Activated B cell treated with CpG ODN at 0.5 μM for 24 hours (primary cell): ENCODE measurements around the gene ANKRD27. TPM values are rescaled to one million over a fixed set of nuclear protein-coding genes. Genes with fewer than 3 reads are reported as not detected.

Experiments used
- ATAC-seq: fragments of 200-7000 bp; cut with Tn5 transposase; one replicate; pipeline ENCODE4 v1.10.0; 2021; ENCODE audit warnings: low read depth, mild to moderate bottlenecking, moderate library complexity
- CTCF ChIA-PET: fragments of 350-600 bp; sonication (Branson Sonifier 250); formaldehyde crosslinking; loops from one replicate; lab custom pipeline; 2021; ENCODE audit warnings: antibody characterized with exemption; lab: Charles Lee
- POLR2A ChIA-PET: fragments of 350-600 bp; sonication (Branson Sonifier 250); formaldehyde crosslinking; loops from one replicate; lab custom pipeline; 2021; ENCODE audit warnings: antibody characterized with exemption; lab: Charles Lee
- DNase-seq: peaks from one replicate; pipeline ENCODE4 v3.0.0; 2022
- H3K27ac Mint-ChIP-seq: one replicate; pipeline ENCODE4 v1.8.0; 2020; ENCODE audit warnings: mixed read lengths
- H3K27me3 Mint-ChIP-seq: one replicate; pipeline ENCODE4 v1.8.0; 2021; ENCODE audit warnings: mixed read lengths
- H3K36me3 Mint-ChIP-seq: one replicate; pipeline ENCODE4 v1.8.0; 2021; ENCODE audit warnings: low read depth, mixed read lengths
- H3K4me1 Mint-ChIP-seq: one replicate; pipeline ENCODE4 v1.8.0; 2021; ENCODE audit warnings: mixed read lengths
- H3K4me3 Mint-ChIP-seq: one replicate; pipeline ENCODE4 v1.8.0; 2020; ENCODE audit warnings: mild to moderate bottlenecking, mixed read lengths
- H3K9me3 Mint-ChIP-seq: one replicate; pipeline ENCODE4 v1.8.0; 2020; ENCODE audit warnings: mixed read lengths
- intact Hi-C: fragments of 100-400 bp; cut with micrococcal nuclease; formaldehyde crosslinking; loops from one replicate; pipeline ENCODE4 v1.15.1; 2024
- total RNA-seq: library from RNA; stranded (reverse); gene quantifications from 2 replicates; pipeline ENCODE4 v1.2.3, GENCODE V29; 2022
- TF ChIP-seq, protein P1 (sequence below): fragments of 200-600 bp; IDR thresholded peaks from one replicate; pipeline ENCODE4 v1.8.0; 2022; ENCODE audit warnings: antibody characterized with exemption, mild to moderate bottlenecking

ANKRD27 gene
- 33.1 and 44.7 TPM in 2 replicates for total RNA-seq

- DNase-seq (peak; percentile 99), ATAC-seq (peak; percentile 96)
- peak within 1 kb of the TSS; percentile 84 for H3K27ac Mint-ChIP-seq
- H3K4me3 Mint-ChIP-seq = peak within 1 kb of the TSS; percentile 91
- no peaks in the 10 kb centered on the region for H3K9me3 Mint-ChIP-seq
- ChIA-PET CTCF (no interaction called here), POLR2A (interaction anchor here (0.8 to 3.0 kb wide), 2 partner anchors 16 to 25 kb away, joined by 3 to 28 read pairs; partner anchors contain the start of gene NUDT19)
- H3K27me3 Mint-ChIP-seq = peaks cover 10% of the 10 kb centered on the region
- H3K36me3 Mint-ChIP-seq = peaks cover 4% of the 10 kb centered on the region
- TF ChIP-seq, protein P1, sequence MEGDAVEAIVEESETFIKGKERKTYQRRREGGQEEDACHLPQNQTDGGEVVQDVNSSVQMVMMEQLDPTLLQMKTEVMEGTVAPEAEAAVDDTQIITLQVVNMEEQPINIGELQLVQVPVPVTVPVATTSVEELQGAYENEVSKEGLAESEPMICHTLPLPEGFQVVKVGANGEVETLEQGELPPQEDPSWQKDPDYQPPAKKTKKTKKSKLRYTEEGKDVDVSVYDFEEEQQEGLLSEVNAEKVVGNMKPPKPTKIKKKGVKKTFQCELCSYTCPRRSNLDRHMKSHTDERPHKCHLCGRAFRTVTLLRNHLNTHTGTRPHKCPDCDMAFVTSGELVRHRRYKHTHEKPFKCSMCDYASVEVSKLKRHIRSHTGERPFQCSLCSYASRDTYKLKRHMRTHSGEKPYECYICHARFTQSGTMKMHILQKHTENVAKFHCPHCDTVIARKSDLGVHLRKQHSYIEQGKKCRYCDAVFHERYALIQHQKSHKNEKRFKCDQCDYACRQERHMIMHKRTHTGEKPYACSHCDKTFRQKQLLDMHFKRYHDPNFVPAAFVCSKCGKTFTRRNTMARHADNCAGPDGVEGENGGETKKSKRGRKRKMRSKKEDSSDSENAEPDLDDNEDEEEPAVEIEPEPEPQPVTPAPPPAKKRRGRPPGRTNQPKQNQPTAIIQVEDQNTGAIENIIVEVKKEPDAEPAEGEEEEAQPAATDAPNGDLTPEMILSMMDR = no peak
- peaks cover 27% of the 10 kb centered on the region for H3K4me1 Mint-ChIP-seq
- intact Hi-C loops = loop anchor here (1.0 to 10.0 kb wide), 7 partner anchors 16 to 700 kb away; partner anchors contain the start of genes CEBPG, DPY19L3, FAAP24 and NUDT19
These were observed at the start of gene ANKRD27 for GRCh38 chr19:32674931-32675719. Gene ANKRD27, minus strand, starts transcription at chr19:32675180. Its CDS starts 16,165 bp downstream, at chr19:32659015.

- TF ChIP-seq, protein P1 = no peak
- intact Hi-C loops = no loop called here
- Mint-ChIP-seq H3K27me3 (no peaks in the 10 kb centered on the region), H3K36me3 (peaks cover 8% of the 10 kb centered on the region), H3K27ac (no peak overlapping the region), H3K4me3 (no peak overlapping the region), H3K9me3 (peaks cover 4% of the 10 kb centered on the region), H3K4me1 (no peaks in the 10 kb centered on the region)
- ATAC-seq (no peak), DNase-seq (no peak)
- ChIA-PET CTCF (no interaction called here), POLR2A (no interaction called here)
These were observed 45.9 kb upstream of the ANKRD27 start for GRCh38 chr19:32720936-32721250.

DNA sequence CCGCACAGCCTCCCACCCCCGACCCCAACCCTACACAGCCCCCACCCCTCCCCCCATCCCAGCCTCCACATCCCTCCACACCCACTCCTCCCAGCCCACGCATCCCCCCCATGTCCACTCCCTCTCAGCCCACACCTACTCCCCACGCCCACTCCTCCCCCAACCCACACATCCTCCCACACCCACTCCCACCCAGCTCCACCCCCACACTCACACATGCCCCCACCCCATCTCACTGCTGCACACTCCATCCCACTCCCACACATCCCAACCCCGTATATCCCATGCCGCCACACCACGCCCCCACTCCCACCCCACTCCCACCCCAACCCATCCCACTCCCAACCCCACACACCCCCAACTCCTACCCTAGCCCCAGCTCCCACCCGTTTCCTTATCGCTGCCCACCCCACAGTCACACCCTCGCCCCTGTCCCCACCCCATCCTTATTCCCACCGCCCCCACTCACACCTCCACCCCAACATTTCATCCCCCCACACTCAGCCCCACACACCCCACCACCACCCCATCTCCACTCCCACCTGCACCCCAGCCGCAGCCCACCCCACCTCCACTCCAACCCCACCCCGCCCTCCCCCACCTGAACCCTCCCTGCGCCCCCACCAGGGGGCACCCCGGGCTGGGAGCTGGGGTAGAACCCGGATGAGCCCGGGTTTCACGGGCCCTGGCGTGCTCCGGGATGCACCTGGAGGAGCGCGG, 45.4 kb upstream of the ANKRD27 start:
- ChIA-PET POLR2A (no interaction called here), CTCF (no interaction called here)
- no peak overlapping the region for H3K4me3 Mint-ChIP-seq
- H3K27me3 Mint-ChIP-seq = no peaks in the 10 kb centered on the region
- H3K9me3 Mint-ChIP-seq = peaks cover under 1% of the 10 kb centered on the region
- H3K4me1 Mint-ChIP-seq = no peaks in the 10 kb centered on the region
- DNase-seq (no peak), ATAC-seq (no peak)
- TF ChIP-seq, protein P1 = no peak
- intact Hi-C loops = no loop called here
- peaks cover 9% of the 10 kb centered on the region for H3K36me3 Mint-ChIP-seq
- no peak overlapping the region for H3K27ac Mint-ChIP-seq

DNA sequence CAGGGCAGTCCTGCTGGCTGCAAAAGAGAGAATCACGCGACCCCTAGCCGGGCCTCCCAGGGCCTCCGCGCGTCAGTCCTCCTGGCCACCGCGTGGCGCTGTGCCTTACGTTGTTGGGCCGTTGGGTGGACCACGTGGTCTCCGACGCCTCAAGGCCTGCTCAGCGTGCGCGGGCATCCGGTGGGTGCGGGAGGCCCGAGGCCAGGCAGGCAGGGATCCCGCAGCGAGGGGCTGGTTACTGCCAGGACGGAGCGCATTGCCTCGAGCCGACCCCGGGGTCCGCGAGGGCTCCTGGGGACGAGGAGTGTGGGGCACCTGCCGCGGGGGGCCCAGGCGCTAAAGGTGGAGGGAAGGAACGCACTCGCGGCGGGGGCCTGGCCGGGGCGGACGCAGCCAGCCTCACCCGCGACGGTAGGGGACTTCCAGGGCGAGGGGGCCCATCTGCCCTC, 44.7 kb upstream of the ANKRD27 start, which contains the start of gene TDRD12:
Gene TDRD12 (plus strand): TSS at position 157 of the 449 bp plus-strand sequence. CDS start 306 bp downstream, outside the sequence.
- DNase-seq = no peak
- CTCF ChIA-PET = no interaction called here
- intact Hi-C loops = no loop called here

More for the DNA sequence above, 44.7 kb upstream of the ANKRD27 start, which contains the start of gene TDRD12:
- POLR2A ChIA-PET = no interaction called here
- Mint-ChIP-seq H3K4me1 (no peaks in the 10 kb centered on the region), H3K27ac (no peak within 1 kb of the TSS), H3K9me3 (no peaks in the 10 kb centered on the region), H3K4me3 (no peak within 1 kb of the TSS), H3K36me3 (peaks cover 16% of the 10 kb centered on the region), H3K27me3 (no peaks in the 10 kb centered on the region)
- no peak for ATAC-seq
- TF ChIP-seq, protein P1 = no peak
